Body of pancreas (tissue), 4 donors: Measurements from ENCODE around the gene PHLPP2. TPM values are rescaled to one million over a fixed set of nuclear protein-coding genes. Genes with fewer than 3 reads are reported as not detected.

Source experiments
- ATAC-seq: fragments of 150-250 bp; one replicate; pipeline ENCODE4 v1.9.1; 2016
- DNase-seq, 4 donors: peaks; one replicate each; pipeline ENCODE4 v3.0.0-alpha.2; 2019
- H3K27ac ChIP-seq, 4 donors: fragments of 200-600 bp; sonication (generic); 1 replicate in 3 of 4; 2 replicates in 1 of 4; pipeline versions ENCODE4 v1.5.1 to v1.6.1; 2016 to 2019; ENCODE audit warnings: mild to moderate bottlenecking in 1 of 4, mixed read lengths in 1 of 4, moderate library complexity in 1 of 4
- H3K27me3 ChIP-seq, 2 donors: fragments of 200-600 bp; sonication (generic); one replicate each; pipeline ENCODE4 v1.6.0; 2016; ENCODE audit warnings: mild to moderate bottlenecking in 1 of 2
- H3K36me3 ChIP-seq, 2 donors: fragments of 200-600 bp; sonication (generic); replicated peaks in 1 of 2; 2 replicates each; pipeline ENCODE4 v1.5.1; 2016; ENCODE audit warnings: low read depth in 2 of 2; ENCODE audit not compliant: insufficient read depth in 1 of 2
- H3K4me1 ChIP-seq: fragments of 200-600 bp; sonication (generic); one replicate; pipeline ENCODE4 v1.6.0; 2016
- H3K4me3 ChIP-seq, 2 donors: fragments of 200-600 bp; sonication (generic); 1 replicate in 1 of 2; 2 replicates in 1 of 2; pipeline ENCODE4 v1.5.1; 2016 to 2019
- H3K9me3 ChIP-seq, 3 donors: fragments of 200-600 bp; sonication (generic); 1 replicate in 2 of 3; 2 replicates in 1 of 3; pipeline ENCODE4 v1.5.1; 2016
- CTCF ChIP-seq, 7 experiments: fragments of 450-650 bp in 4 of 7; fragments of 200-600 bp in 3 of 7; sonication (generic) in 3 of 7; IDR thresholded peaks; one replicate each; pipeline ENCODE4 v1.5.1; 2016 to 2019; ENCODE audit warnings: antibody characterized with exemption in 7 of 7
- POLR2A ChIP-seq, 3 donors: fragments of 450-650 bp; IDR thresholded peaks; one replicate each; pipeline ENCODE4 v1.6.1; 2016; ENCODE audit warnings: antibody characterized with exemption in 3 of 3, mild to moderate bottlenecking in 2 of 3
- WGBS, 2 donors: methylation state at CpG; one replicate each; pipeline ENCODE4 v1.1.5; 2017; 5-methylcytosine and 5-hydroxymethylcytosine counted together
- intact Hi-C: fragments of 100-400 bp; cut with DNase I; formaldehyde crosslinking; loops from one replicate; pipeline ENCODE4 v1.15.1; 2023
- total RNA-seq, 2 donors: library from RNA; depleted of rRNA; stranded (reverse); fragments of >200 nt; gene quantifications; one replicate each; pipeline ENCODE4 v1.1.0, GENCODE V29; 2016

PHLPP2 gene
- total RNA-seq, 2 donors from 2014 or later: 4.2 to 5.9 TPM

DNA sequence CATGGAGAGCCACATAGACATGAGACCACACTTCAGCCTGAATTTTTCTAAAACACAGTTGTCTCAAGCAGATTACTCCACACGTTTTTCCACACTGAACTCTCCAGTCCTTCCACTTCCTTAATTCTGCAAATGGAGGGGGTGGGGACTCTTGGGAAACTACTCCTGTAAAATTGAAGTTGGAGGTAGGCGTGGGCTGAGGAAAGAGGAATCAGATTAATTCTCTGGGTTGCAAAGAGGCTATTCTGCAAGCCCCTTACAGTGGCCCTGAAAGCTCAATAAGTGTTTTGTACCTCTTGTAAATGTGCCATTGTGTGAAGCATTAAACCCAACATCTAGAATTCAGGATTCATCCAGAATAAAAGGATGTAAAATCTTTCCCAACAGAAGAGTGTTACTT, 88.9 kb downstream of the PHLPP2 start:
- Histone ChIP-seq H3K4me3 (no peak overlapping the region), H3K27ac (no peak overlapping the region), H3K4me1 (no peaks in the 10 kb centered on the region), H3K9me3 (no peaks in the 10 kb centered on the region), H3K27me3 (no peaks in the 10 kb centered on the region), H3K36me3 (no peaks in the 10 kb centered on the region)
- whole genome bisulfite sequencing, 2 donors: 61 to 64% methylated on average over 2 of the region's 2 CpGs
- no peak for TF ChIP-seq CTCF (IDR thresholded peaks at IDR 0.05)
- TF ChIP-seq POLR2A (IDR thresholded peaks at IDR 0.05): no peak
- ATAC-seq: no peak
- DNase-seq: no peak
- intact Hi-C loops: no loop called here

GRCh38 chr16:71631776-71632175, 92.7 kb downstream of the PHLPP2 start:
- DNase-seq: no peak
- TF ChIP-seq CTCF (IDR thresholded peaks at IDR 0.05) (no peak), POLR2A (IDR thresholded peaks at IDR 0.05) (no peak)
- 42 to 56% methylated on average over 4 of the region's 4 CpGs for WGBS, 2 donors

GRCh38 chr16:71630808-71631207, 93.7 kb downstream of the PHLPP2 start:
- Histone ChIP-seq H3K4me1 (peaks cover 25% of the 10 kb centered on the region), H3K36me3 (no peaks in the 10 kb centered on the region), H3K27ac (no peak overlapping the region), H3K4me3 (no peak overlapping the region), H3K9me3 (no peaks in the 10 kb centered on the region), H3K27me3 (no peaks in the 10 kb centered on the region)
- DNase-seq (no peak), ATAC-seq (no peak)
- no peak for TF ChIP-seq CTCF (IDR thresholded peaks at IDR 0.05)
- no peak for TF ChIP-seq POLR2A (IDR thresholded peaks at IDR 0.05)
- intact Hi-C loops: no loop called here
- 60 to 64% methylated on average over 4 of the region's 4 CpGs for WGBS, 2 donors

More at GRCh38 chr16:71631776-71632175, 92.7 kb downstream of the PHLPP2 start:
- Histone ChIP-seq H3K27ac (peak overlapping the region in 1 of 4 donors; percentile 22), H3K36me3 (no peaks in the 10 kb centered on the region), H3K4me1 (peaks cover 25% of the 10 kb centered on the region), H3K9me3 (no peaks in the 10 kb centered on the region), H3K4me3 (no peak overlapping the region), H3K27me3 (no peaks in the 10 kb centered on the region)
- intact Hi-C loops: no loop called here
- ATAC-seq: no peak

DNA sequence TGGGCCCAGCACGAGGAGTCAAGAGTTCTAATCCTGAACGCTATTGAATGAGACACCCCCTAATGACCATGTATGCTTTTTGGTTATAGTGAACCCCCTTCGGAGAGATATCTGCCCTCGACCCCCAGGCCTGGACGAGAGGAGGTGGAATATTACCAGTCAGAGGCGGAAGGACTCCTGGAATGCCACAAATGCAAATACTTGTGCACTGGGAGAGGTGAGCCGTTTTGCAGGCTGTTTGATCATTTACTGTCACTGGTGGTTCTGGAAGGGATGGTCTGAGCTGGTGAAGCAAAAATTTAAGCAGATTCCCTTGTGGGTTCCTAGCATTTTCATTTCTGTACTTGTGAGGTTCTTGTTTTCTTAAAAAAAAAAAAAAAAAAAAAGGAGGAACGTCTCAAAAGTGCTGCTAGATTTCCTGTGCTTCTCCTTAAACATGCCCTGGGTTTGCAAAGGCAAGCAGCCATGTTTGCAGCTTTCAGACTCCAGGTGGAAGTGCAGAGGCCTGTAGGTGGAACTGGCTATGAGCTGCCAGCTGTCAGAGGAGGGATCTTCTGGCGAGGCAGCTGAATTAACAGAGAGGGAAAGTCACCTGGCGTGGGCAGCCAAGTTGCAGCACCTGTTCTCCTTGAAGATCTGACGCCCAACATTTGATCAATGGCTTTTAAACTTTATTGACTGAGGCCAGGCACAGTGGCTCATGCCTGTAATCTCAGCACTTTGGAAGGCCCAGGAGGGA, 95.1 kb downstream of the PHLPP2 start:
- no peak for ATAC-seq
- Histone ChIP-seq H3K9me3 (no peaks in the 10 kb centered on the region), H3K4me1 (peaks cover 25% of the 10 kb centered on the region), H3K27me3 (no peaks in the 10 kb centered on the region), H3K36me3 (no peaks in the 10 kb centered on the region), H3K27ac (peak overlapping the region; percentile 45 to 93 (median 90)), H3K4me3 (no peak overlapping the region)
- 24 to 28% methylated on average over 10 to 11 of the region's 11 CpGs for WGBS, 2 donors
- intact Hi-C loops: no loop called here
- peak; percentile 57 to 84 (median 78) for DNase-seq
- TF ChIP-seq POLR2A (IDR thresholded peaks at IDR 0.05) (no peak), CTCF (IDR thresholded peaks at IDR 0.05) (peak in 2 of 7 experiments; percentile 7 to 22)

DNA sequence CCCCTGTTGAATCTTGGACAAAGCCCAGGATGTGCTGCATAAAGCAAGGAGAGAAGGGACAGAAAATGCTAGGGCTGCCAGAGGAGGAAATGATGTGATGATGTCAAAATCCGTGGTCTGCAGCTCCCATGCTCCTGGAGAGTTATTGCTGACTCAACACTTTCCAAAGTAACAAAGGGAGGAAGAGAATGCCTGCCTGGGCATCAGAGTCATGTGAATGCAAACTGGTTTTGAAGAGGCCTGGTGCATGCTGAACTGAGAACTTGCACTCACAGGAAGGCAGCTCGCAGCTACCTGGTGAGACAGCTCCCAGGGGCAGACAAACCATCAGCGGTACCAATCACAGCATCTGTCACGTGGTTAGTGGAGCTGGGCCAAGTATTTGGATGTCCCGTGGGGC, 95.7 kb downstream of the PHLPP2 start:
- 0 to 15% methylated on average over 5 of the region's 5 CpGs for WGBS, 2 donors
- no peaks in the 10 kb centered on the region for H3K9me3 ChIP-seq
- DNase-seq: peak; percentile 19 to 35 (median 29)
- intact Hi-C loops: no loop called here
- peaks cover 25% of the 10 kb centered on the region for H3K4me1 ChIP-seq
- H3K4me3 ChIP-seq: no peak overlapping the region
- no peaks in the 10 kb centered on the region for H3K27me3 ChIP-seq
- peak overlapping the region; percentile 45 to 93 (median 90) for H3K27ac ChIP-seq
- H3K36me3 ChIP-seq: no peaks in the 10 kb centered on the region
- ATAC-seq: peak; percentile 3
- TF ChIP-seq CTCF (IDR thresholded peaks at IDR 0.05): no peak
- TF ChIP-seq POLR2A (IDR thresholded peaks at IDR 0.05): no peak
